ENCODE results near the gene C17orf107.
"Not testable (repeated sequence)": the region's sequence is repeated elsewhere in the genome, so short reads cannot be mapped to it uniquely, and the experiment has no call there.

The C17orf107 gene

DNA sequence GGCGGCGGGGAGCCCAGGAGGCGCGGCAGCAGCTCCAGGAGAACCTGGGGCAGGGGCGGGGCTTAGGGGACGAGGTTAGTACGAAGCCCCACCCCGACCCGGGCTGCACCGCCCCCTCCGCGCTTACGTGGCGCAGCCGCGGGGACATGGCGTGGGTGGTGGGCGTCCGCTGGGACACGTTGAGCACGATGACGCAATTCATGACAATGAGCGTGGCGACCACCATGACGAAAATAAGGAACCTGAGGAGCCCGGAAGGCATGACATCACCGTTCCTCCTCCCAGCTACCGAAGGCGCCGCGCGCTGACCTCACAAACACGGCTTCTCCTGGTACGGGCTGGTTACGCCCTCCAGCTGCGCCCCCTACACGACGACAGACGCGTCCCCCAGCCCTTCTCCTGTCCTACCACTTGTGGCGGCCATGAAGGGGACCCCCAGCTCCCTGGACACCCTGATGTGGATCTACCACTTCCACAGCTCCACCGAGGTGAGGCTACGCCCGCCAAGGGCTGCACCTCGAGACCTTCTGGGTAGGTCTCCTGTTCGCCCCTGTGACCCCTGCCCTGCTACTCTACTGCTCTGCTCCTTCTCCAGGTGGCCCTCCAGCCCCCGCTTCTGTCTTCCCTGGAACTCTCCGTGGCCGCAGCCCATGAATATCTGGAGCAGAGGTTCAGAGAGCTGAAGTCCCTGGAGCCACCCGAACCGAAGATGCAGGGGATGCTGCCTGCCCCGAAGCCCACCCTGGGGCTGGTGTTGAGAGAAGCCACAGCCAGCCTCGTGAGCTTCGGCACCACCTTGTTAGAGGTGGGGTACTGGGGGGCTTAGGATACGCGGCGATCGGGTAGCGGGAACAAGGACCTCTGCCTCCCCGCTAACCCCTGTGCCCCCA, at the start of gene C17orf107:
Gene C17orf107, plus strand, starts transcription at position 196 of the 890 bp plus-strand sequence. Its CDS starts 227 bp downstream, at position 423.
- Histone ChIP-seq H3K9ac (ENCODE audit: low read length in 5 of 5) (peak within 1 kb of the TSS in 4 of 5 donors; percentile 1 to 71 (median 56)), H3K4me1 (ENCODE audit: control insufficient read depth in 5 of 5, insufficient read depth in 5 of 5, low read length in 5 of 5) (peaks cover 0 to 53% (median 37%) of the 10 kb centered on the region in 5 donors), H3K36me3 (ENCODE audit: control insufficient read depth in 5 of 5, insufficient read depth in 5 of 5, low read length in 5 of 5) (peaks cover 0 to 28% (median 28%) of the 10 kb centered on the region in 5 donors), H3K27me3 (ENCODE audit: control insufficient read depth in 5 of 5, insufficient read depth in 4 of 5, low read length in 5 of 5) (peaks cover 5 to 26% (median 9%) of the 10 kb centered on the region in 5 donors), H3K9me3 (ENCODE audit: control insufficient read depth in 5 of 5, low read length in 5 of 5) (no peaks in the 10 kb centered on the region), H3K4me3 (ENCODE audit: low read depth in 1 of 5, low read length in 5 of 5) (peak within 1 kb of the TSS; percentile 45 to 72 (median 68)), H3K27ac (ENCODE audit: low read depth, low read length) (no peak within 1 kb of the TSS)

DNA sequence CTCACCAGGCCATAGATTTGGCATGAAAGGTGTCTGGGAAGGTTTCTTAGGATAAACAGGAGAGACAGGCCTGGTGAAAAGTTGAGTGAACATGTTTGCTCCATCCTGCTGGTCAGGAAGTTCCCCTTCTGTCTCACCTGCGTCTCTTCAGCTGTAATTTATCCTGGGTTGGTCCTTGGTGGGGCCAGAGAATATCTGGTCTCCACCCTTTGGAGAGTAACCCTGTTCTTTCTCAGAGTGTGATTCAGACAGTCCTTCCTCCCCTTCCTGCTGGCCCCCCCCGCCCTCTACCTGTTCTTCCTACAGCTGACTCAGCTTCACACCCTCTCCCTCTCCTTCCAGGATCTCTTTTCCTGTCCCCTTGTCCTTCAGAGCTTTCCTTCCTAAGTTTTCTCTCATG, 49.1 kb upstream of the C17orf107 start:
- Histone ChIP-seq H3K4me1 (ENCODE audit: control insufficient read depth in 5 of 5, insufficient read depth in 5 of 5, low read length in 5 of 5) (peaks cover 0 to 20% (median 0%) of the 10 kb centered on the region in 5 donors), H3K9me3 (ENCODE audit: control insufficient read depth in 5 of 5, low read length in 5 of 5) (no peaks in the 10 kb centered on the region), H3K27me3 (ENCODE audit: control insufficient read depth in 5 of 5, insufficient read depth in 4 of 5, low read length in 5 of 5) (no peaks in the 10 kb centered on the region), H3K4me3 (ENCODE audit: low read depth in 1 of 5, low read length in 5 of 5) (no peak overlapping the region), H3K36me3 (ENCODE audit: control insufficient read depth in 5 of 5, insufficient read depth in 5 of 5, low read length in 5 of 5) (peaks cover 0 to 10% (median 5%) of the 10 kb centered on the region in 5 donors), H3K9ac (ENCODE audit: low read length in 5 of 5) (no peak overlapping the region), H3K27ac (ENCODE audit: low read depth, low read length) (no peak overlapping the region)

- H3K4me1 ChIP-seq (ENCODE audit: control insufficient read depth in 5 of 5, insufficient read depth in 5 of 5, low read length in 5 of 5) = peaks cover 0 to 20% (median 0%) of the 10 kb centered on the region in 5 donors
- H3K36me3 ChIP-seq (ENCODE audit: control insufficient read depth in 5 of 5, insufficient read depth in 5 of 5, low read length in 5 of 5) = peaks cover 0 to 10% (median 5%) of the 10 kb centered on the region in 5 donors
- H3K9me3 ChIP-seq (ENCODE audit: control insufficient read depth in 5 of 5, low read length in 5 of 5) = no peaks in the 10 kb centered on the region
- no peak overlapping the region for H3K27ac ChIP-seq (ENCODE audit: low read depth, low read length)
- no peak overlapping the region for H3K9ac ChIP-seq (ENCODE audit: low read length in 5 of 5)
- no peaks in the 10 kb centered on the region for H3K27me3 ChIP-seq (ENCODE audit: control insufficient read depth in 5 of 5, insufficient read depth in 4 of 5, low read length in 5 of 5)
- H3K4me3 ChIP-seq (ENCODE audit: low read depth in 1 of 5, low read length in 5 of 5) = no peak overlapping the region
Observed at GRCh38 chr17:4851084-4851483, 48.3 kb upstream of the C17orf107 start.

DNA sequence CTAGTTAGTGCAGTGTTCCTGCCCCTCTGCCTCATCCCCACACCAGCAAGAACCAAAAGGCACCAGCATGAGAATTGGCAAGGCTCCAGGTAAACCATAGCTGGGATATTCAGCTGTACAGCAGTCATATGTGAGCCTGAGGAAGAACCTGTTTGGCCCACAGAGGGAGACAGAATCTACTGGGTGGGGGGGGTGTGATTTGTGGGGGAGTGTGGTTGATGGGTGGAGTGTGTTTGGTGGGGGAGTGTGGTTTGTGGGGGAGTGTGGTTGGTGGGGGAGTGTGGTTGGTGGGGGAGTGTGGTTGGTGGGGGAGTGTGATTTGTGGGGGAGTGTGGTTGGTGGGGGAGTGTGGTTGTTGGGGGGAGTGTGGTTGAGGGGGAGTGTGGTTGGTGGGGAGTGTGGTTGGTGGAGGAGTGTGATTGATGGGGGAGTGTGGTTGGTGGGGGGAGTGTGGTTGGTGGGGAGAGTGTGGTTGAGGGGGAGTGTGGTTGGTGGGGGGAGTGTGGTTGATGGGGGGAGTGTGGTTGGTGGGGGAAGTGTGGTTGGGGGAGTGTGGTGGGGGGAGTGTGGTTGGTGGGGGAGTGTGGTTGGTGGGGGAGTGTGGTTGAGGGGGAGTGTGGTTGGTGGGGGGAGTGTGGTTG, 46.6 kb upstream of the C17orf107 start:
- no peaks in the 10 kb centered on the region for H3K27me3 ChIP-seq (ENCODE audit: control insufficient read depth in 5 of 5, insufficient read depth in 4 of 5, low read length in 5 of 5)
- H3K27ac ChIP-seq (ENCODE audit: low read depth, low read length) = no peak overlapping the region
- peaks cover under 1 to 36% (median 2%) of the 10 kb centered on the region in 5 donors for H3K4me1 ChIP-seq (ENCODE audit: control insufficient read depth in 5 of 5, insufficient read depth in 5 of 5, low read length in 5 of 5)
- no peak overlapping the region for H3K9ac ChIP-seq (ENCODE audit: low read length in 5 of 5)
- no peaks in the 10 kb centered on the region for H3K9me3 ChIP-seq (ENCODE audit: control insufficient read depth in 5 of 5, low read length in 5 of 5)
- H3K4me3 ChIP-seq (ENCODE audit: low read depth in 1 of 5, low read length in 5 of 5) = no peak overlapping the region
- H3K36me3 ChIP-seq (ENCODE audit: control insufficient read depth in 5 of 5, insufficient read depth in 5 of 5, low read length in 5 of 5) = peaks cover 0 to 10% (median 5%) of the 10 kb centered on the region in 5 donors

DNA sequence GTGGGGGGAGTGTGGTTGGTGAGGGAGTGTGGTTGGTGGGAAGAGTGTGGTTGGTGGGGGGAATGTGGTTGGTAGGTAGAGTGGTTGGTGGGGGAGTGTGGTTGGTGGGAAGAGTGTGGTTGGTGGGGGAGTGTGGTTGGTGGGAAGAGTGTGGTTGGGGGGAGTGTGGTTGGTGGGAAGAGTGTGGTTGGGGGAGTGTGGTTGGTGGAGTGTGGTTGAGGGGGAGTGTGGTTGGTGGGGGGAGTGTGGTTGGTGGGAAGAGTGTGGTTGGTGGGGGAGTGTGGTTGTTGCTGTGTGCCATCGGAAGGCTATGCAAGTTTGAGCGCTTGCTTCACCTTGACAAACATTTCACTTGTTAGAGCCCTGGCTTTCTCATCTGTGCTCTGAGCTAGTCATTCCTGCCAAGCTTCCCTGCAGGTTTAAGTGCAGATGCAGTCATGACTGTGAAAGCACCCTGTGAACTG, 46.1 kb upstream of the C17orf107 start:
- Histone ChIP-seq H3K27me3 (ENCODE audit: control insufficient read depth in 5 of 5, insufficient read depth in 4 of 5, low read length in 5 of 5) (no peaks in the 10 kb centered on the region), H3K4me1 (ENCODE audit: control insufficient read depth in 5 of 5, insufficient read depth in 5 of 5, low read length in 5 of 5) (peaks cover 4 to 41% (median 8%) of the 10 kb centered on the region in 5 donors), H3K27ac (ENCODE audit: low read depth, low read length) (no peak overlapping the region), H3K9ac (ENCODE audit: low read length in 5 of 5) (no peak overlapping the region), H3K9me3 (ENCODE audit: control insufficient read depth in 5 of 5, low read length in 5 of 5) (no peaks in the 10 kb centered on the region), H3K4me3 (ENCODE audit: low read depth in 1 of 5, low read length in 5 of 5) (no peak overlapping the region), H3K36me3 (ENCODE audit: control insufficient read depth in 5 of 5, insufficient read depth in 5 of 5, low read length in 5 of 5) (peaks cover 0 to 10% (median 5%) of the 10 kb centered on the region in 5 donors)

DNA sequence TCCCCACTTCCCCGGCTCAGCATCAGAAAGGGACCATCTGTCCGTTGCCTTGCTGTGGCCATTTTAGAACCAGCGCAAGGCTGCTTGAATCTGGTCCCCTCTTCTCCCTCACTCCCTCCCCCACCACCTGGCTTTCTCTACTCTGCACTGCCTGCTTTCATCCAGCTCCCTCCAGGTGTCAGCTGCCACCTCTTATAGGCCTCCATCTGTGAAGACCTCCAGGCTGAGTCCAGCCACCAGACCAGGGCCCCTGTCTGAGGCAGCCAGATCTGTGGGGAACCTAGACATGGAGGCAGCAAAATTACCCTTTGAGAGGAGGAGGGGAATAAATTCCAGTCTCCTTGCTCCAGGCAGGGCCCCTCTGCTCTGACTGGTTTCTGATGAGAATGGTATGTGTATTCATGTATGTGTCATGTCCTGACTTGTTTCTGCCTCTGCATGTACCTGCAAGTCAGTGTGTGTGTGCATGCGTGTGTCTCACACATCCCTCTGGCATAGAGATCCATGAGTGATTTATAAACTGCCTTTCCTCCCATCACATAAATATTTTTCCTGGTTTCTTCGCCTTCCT, 45.1 kb upstream of the C17orf107 start:
- Histone ChIP-seq H3K9me3 (ENCODE audit: control insufficient read depth in 5 of 5, low read length in 5 of 5) (no peaks in the 10 kb centered on the region), H3K36me3 (ENCODE audit: control insufficient read depth in 5 of 5, insufficient read depth in 5 of 5, low read length in 5 of 5) (peaks cover 0 to 10% (median 4%) of the 10 kb centered on the region in 5 donors), H3K4me3 (ENCODE audit: low read depth in 1 of 5, low read length in 5 of 5) (no peak overlapping the region), H3K4me1 (ENCODE audit: control insufficient read depth in 5 of 5, insufficient read depth in 5 of 5, low read length in 5 of 5) (peaks cover 4 to 46% (median 13%) of the 10 kb centered on the region in 5 donors), H3K9ac (ENCODE audit: low read length in 5 of 5) (no peak overlapping the region), H3K27me3 (ENCODE audit: control insufficient read depth in 5 of 5, insufficient read depth in 4 of 5, low read length in 5 of 5) (no peaks in the 10 kb centered on the region), H3K27ac (ENCODE audit: low read depth, low read length) (no peak overlapping the region)

DNA sequence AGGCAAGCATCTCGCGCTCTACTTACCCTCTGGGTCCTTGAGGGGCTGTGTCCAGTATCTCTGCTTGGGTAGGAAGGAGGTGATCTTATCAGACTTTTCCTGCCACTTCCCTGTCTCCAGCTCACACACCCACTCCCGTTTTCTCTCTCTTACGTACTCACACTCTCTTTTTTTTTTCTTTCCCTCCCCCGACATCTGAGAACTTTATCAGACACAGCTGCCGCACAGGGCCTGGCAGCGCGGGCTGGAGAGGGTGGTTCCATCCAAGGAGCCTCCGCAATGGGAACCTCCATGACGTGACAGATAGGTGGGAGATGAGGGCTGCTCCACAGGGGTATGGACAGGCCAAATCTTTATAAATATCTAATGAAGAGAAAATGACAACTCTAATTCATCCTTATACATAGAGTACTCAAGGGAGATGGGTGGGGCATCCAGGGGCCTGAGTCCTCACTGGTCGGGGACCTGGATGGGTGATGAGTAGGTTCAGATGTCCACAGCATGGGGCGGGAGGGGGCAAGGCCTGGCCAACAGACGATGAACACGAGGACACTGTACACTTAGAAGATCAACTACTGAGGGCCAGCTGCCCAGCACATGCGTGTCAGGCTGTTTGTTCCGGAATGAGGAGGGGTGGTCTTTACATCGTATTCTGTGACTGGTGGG, 42.9 kb upstream of the C17orf107 start:
- no peaks in the 10 kb centered on the region for H3K9me3 ChIP-seq (ENCODE audit: control insufficient read depth in 5 of 5, low read length in 5 of 5)
- H3K4me1 ChIP-seq (ENCODE audit: control insufficient read depth in 5 of 5, insufficient read depth in 5 of 5, low read length in 5 of 5) = peaks cover 7 to 50% (median 21%) of the 10 kb centered on the region in 5 donors
- no peak overlapping the region for H3K9ac ChIP-seq (ENCODE audit: low read length in 5 of 5)
- no peak overlapping the region for H3K4me3 ChIP-seq (ENCODE audit: low read depth in 1 of 5, low read length in 5 of 5)
- H3K36me3 ChIP-seq (ENCODE audit: control insufficient read depth in 5 of 5, insufficient read depth in 5 of 5, low read length in 5 of 5) = peaks cover 0 to 15% (median 7%) of the 10 kb centered on the region in 5 donors
- no peak overlapping the region for H3K27ac ChIP-seq (ENCODE audit: low read depth, low read length)
- no peaks in the 10 kb centered on the region for H3K27me3 ChIP-seq (ENCODE audit: control insufficient read depth in 5 of 5, insufficient read depth in 4 of 5, low read length in 5 of 5)

DNA sequence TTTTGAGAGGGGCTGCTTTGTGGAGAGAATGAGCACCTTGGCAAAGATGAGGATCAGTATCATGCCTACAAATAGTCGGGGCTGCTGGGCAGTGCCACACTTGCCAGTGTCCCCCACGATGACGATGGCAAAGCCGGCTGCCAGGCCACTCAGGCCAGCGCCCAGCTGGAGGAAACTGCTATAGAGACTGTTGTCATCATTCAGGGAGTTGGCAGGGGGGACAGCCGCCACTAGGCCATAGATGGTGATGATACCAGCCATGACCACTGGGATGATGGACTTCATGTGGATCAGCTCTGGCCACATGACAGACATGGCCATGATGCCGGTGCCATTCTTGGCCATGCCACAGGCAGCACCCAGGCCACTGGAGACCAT, 42.4 kb upstream of the C17orf107 start:
- Histone ChIP-seq H3K27me3 (ENCODE audit: control insufficient read depth in 5 of 5, insufficient read depth in 4 of 5, low read length in 5 of 5) (no peaks in the 10 kb centered on the region), H3K9ac (ENCODE audit: low read length in 5 of 5) (no peak overlapping the region), H3K9me3 (ENCODE audit: control insufficient read depth in 5 of 5, low read length in 5 of 5) (no peaks in the 10 kb centered on the region), H3K36me3 (ENCODE audit: control insufficient read depth in 5 of 5, insufficient read depth in 5 of 5, low read length in 5 of 5) (peaks cover 0 to 15% (median 7%) of the 10 kb centered on the region in 5 donors), H3K4me3 (ENCODE audit: low read depth in 1 of 5, low read length in 5 of 5) (no peak overlapping the region), H3K4me1 (ENCODE audit: control insufficient read depth in 5 of 5, insufficient read depth in 5 of 5, low read length in 5 of 5) (peaks cover 7 to 50% (median 21%) of the 10 kb centered on the region in 5 donors), H3K27ac (ENCODE audit: low read depth, low read length) (peak overlapping the region; percentile 64)

DNA sequence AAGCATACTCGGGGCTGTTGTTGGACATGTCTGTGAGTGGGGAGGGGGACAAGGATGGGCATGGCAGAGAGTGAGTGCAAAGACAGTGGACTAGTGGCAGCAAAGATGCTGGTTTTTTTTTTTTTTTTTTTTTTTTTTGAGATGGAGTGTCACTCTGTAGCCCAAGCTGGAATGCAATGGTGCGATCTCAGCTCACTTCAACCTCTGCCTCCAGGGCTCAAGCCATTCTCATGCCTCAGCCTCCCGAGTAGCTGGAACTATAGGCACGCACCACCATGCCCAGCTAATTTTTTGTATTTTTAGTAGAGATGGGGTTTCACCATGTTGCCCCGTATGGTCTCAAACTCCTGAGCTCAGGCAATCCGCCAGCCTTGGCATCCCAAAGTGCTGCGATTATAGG, 42.0 kb upstream of the C17orf107 start:
- H3K9me3 ChIP-seq (ENCODE audit: control insufficient read depth in 5 of 5, low read length in 5 of 5); H3K27me3 ChIP-seq (ENCODE audit: control insufficient read depth in 5 of 5, insufficient read depth in 4 of 5, low read length in 5 of 5); H3K4me3 ChIP-seq (ENCODE audit: low read depth in 1 of 5, low read length in 5 of 5): not testable (repeated sequence)
- Histone ChIP-seq H3K27ac (ENCODE audit: low read depth, low read length) (peak overlapping the region; percentile 64), H3K36me3 (ENCODE audit: control insufficient read depth in 5 of 5, insufficient read depth in 5 of 5, low read length in 5 of 5) (peaks cover 0 to 15% (median 7%) of the 10 kb centered on the region in 5 donors), H3K4me1 (ENCODE audit: control insufficient read depth in 5 of 5, insufficient read depth in 5 of 5, low read length in 5 of 5) (peaks cover 7 to 50% (median 21%) of the 10 kb centered on the region in 5 donors), H3K9ac (ENCODE audit: low read length in 5 of 5) (peak overlapping the region in 1 of 5 donors; percentile 24)
